Natural killer cell (primary cell): ENCODE results near the gene MCM8. TPM values are rescaled to one million over a fixed set of nuclear protein-coding genes. Genes with fewer than 3 reads are reported as not detected.

Experiments used
- ATAC-seq, 3 donors: fragments of 150-1000 bp in 2 of 3; fragments of 200-7000 bp in 1 of 3; cut with Tn5 transposase; 1 replicate in 1 of 3; 2 replicates in 2 of 3; pipeline ENCODE4 v1.10.0; 2021; ENCODE audit warnings: mild to moderate bottlenecking in 2 of 3, moderate library complexity in 2 of 3
- DNase-seq, 2 donors: peaks; one replicate each; pipeline versions ENCODE4 v3.0.0 to v3.0.0-alpha.2; 2013 to 2021; ENCODE audit warnings: mixed read lengths in 1 of 2
- H3K27ac ChIP-seq: one replicate; pipeline ENCODE4 v1.5.1; 2013; ENCODE audit warnings: mild to moderate bottlenecking, low read length
- H3K27me3 ChIP-seq: one replicate; pipeline ENCODE4 v1.6.1; 2013; ENCODE audit warnings: low read length; ENCODE audit not compliant: control insufficient read depth, insufficient read depth
- H3K36me3 ChIP-seq: one replicate; pipeline ENCODE4 v1.6.1; 2013; ENCODE audit warnings: low read length; ENCODE audit not compliant: control insufficient read depth, insufficient read depth
- H3K4me1 ChIP-seq: one replicate; pipeline ENCODE4 v1.6.1; 2013; ENCODE audit warnings: low read length; ENCODE audit not compliant: control insufficient read depth, insufficient read depth
- H3K4me3 ChIP-seq: one replicate; pipeline ENCODE4 v1.5.1; 2013; ENCODE audit warnings: low read length
- H3K9me3 ChIP-seq: one replicate; pipeline ENCODE4 v1.6.1; 2013; ENCODE audit warnings: low read length; ENCODE audit not compliant: control insufficient read depth, insufficient read depth
- H3K27ac Mint-ChIP-seq, 2 donors: one replicate each; pipeline ENCODE4 v1.8.0; 2022; ENCODE audit warnings: mild to moderate bottlenecking in 2 of 2, mixed read lengths in 2 of 2, moderate library complexity in 1 of 2
- H3K27me3 Mint-ChIP-seq, 2 donors: one replicate each; pipeline ENCODE4 v1.8.0; 2022; ENCODE audit warnings: low read depth in 2 of 2, mixed read lengths in 2 of 2
- H3K36me3 Mint-ChIP-seq: one replicate; pipeline ENCODE4 v1.8.0; 2022; ENCODE audit warnings: mixed read lengths
- H3K4me1 Mint-ChIP-seq, 2 donors: one replicate each; pipeline ENCODE4 v1.8.0; 2022; ENCODE audit warnings: mixed read lengths in 2 of 2
- H3K4me3 Mint-ChIP-seq: one replicate; pipeline ENCODE4 v1.8.0; 2022; ENCODE audit warnings: mild to moderate bottlenecking, moderate library complexity, mixed read lengths
- H3K9me3 Mint-ChIP-seq, 2 donors: one replicate each; pipeline ENCODE4 v1.8.0; 2022; ENCODE audit warnings: mixed read lengths in 2 of 2
- WGBS: methylation state at CpG from one replicate; pipeline ENCODE4 v1.1.7; 2013; ENCODE audit warnings: missing lambda C conversion rate; ENCODE audit not compliant: insufficient coverage; 5-methylcytosine and 5-hydroxymethylcytosine counted together
- intact Hi-C: fragments of 100-400 bp; cut with micrococcal nuclease; formaldehyde crosslinking; loops from one replicate; pipeline ENCODE4 v1.14.2; 2022
- total RNA-seq, 4 donors: library from RNA; stranded (reverse); fragments of 120-200 nt in 1 of 4; gene quantifications; one replicate each; pipeline versions ENCODE4 v1.2.3 to v1.2.4, GENCODE V29; 2013 to 2022
- TF ChIP-seq, protein P1 (sequence below): fragments of 200-600 bp; IDR thresholded peaks from one replicate; pipeline ENCODE4 v1.8.0; 2022; ENCODE audit warnings: antibody characterized with exemption

The MCM8 gene
- total RNA-seq, 3 donors from 2014 or later (not counting 1 experiment from before 2014, with no cell fraction given): 8.1 to 14.3 (median 9.0) TPM

- Mint-ChIP-seq H3K9me3 (no peaks in the 10 kb centered on the region), H3K4me3 (no peak overlapping the region), H3K27me3 (no peaks in the 10 kb centered on the region), H3K4me1 (peaks cover 0 to 7% of the 10 kb centered on the region in 2 donors), H3K36me3 (peaks cover 16% of the 10 kb centered on the region), H3K27ac (no peak overlapping the region)
- no peak overlapping the region for H3K27ac ChIP-seq
- no peak for DNase-seq
- no peaks in the 10 kb centered on the region for H3K27me3 ChIP-seq
- TF ChIP-seq, protein P1, sequence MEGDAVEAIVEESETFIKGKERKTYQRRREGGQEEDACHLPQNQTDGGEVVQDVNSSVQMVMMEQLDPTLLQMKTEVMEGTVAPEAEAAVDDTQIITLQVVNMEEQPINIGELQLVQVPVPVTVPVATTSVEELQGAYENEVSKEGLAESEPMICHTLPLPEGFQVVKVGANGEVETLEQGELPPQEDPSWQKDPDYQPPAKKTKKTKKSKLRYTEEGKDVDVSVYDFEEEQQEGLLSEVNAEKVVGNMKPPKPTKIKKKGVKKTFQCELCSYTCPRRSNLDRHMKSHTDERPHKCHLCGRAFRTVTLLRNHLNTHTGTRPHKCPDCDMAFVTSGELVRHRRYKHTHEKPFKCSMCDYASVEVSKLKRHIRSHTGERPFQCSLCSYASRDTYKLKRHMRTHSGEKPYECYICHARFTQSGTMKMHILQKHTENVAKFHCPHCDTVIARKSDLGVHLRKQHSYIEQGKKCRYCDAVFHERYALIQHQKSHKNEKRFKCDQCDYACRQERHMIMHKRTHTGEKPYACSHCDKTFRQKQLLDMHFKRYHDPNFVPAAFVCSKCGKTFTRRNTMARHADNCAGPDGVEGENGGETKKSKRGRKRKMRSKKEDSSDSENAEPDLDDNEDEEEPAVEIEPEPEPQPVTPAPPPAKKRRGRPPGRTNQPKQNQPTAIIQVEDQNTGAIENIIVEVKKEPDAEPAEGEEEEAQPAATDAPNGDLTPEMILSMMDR: no peak
- no peak overlapping the region for H3K4me3 ChIP-seq
- peaks cover 24% of the 10 kb centered on the region for H3K36me3 ChIP-seq
- intact Hi-C loops: no loop called here
- no peaks in the 10 kb centered on the region for H3K9me3 ChIP-seq
- H3K4me1 ChIP-seq: no peaks in the 10 kb centered on the region
- WGBS: 95% methylated on average over 1 of the region's 2 CpGs
- no peak for ATAC-seq
These were observed 19.9 kb downstream of the MCM8 start for GRCh38 chr20:5970381-5970780.

DNA sequence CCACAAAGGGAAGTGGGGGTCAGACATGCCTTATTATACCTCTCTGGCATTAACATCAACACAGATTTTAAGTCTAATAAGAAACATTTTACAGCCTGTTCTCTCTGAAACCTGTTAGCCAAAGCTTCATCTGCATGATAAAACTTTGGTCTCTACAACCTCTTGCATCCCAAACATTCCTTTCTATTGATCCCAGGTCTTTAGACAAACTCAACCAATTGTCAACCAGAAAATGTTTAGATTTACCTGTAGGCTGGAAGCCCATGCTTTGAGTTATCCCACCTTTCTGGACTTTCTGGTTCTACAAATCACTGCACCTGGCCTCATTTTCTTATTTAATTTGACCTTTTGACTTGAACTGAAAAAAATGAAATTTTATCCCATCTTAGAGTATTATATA lies 20.8 kb downstream of the MCM8 start:
- no peak overlapping the region for H3K4me3 Mint-ChIP-seq
- intact Hi-C loops: no loop called here
- H3K27me3 Mint-ChIP-seq: no peaks in the 10 kb centered on the region
- H3K4me1 Mint-ChIP-seq: peaks cover 0 to 2% of the 10 kb centered on the region in 2 donors
- no peak for DNase-seq
- no peak overlapping the region for H3K4me3 ChIP-seq
- peaks cover 8% of the 10 kb centered on the region for H3K36me3 Mint-ChIP-seq
- no peaks in the 10 kb centered on the region for H3K9me3 ChIP-seq
- H3K4me1 ChIP-seq: no peaks in the 10 kb centered on the region
- ATAC-seq: no peak
- TF ChIP-seq, protein P1: no peak
- H3K9me3 Mint-ChIP-seq: no peaks in the 10 kb centered on the region
- H3K36me3 ChIP-seq: peaks cover 22% of the 10 kb centered on the region
- H3K27ac ChIP-seq: no peak overlapping the region
- no peaks in the 10 kb centered on the region for H3K27me3 ChIP-seq
- H3K27ac Mint-ChIP-seq: no peak overlapping the region

GRCh38 chr20:5973172-5973571 lies 22.7 kb downstream of the MCM8 start:
- Mint-ChIP-seq H3K27ac (no peak overlapping the region), H3K36me3 (peaks cover 7% of the 10 kb centered on the region), H3K4me3 (no peak overlapping the region), H3K27me3 (no peaks in the 10 kb centered on the region), H3K4me1 (no peaks in the 10 kb centered on the region), H3K9me3 (no peaks in the 10 kb centered on the region)
- DNase-seq: no peak
- H3K36me3 ChIP-seq: peaks cover 12% of the 10 kb centered on the region
- intact Hi-C loops: no loop called here
- H3K27ac ChIP-seq: no peak overlapping the region
- no peaks in the 10 kb centered on the region for H3K27me3 ChIP-seq
- WGBS: 91% methylated on average over 1 of the region's 2 CpGs
- no peaks in the 10 kb centered on the region for H3K9me3 ChIP-seq
- no peaks in the 10 kb centered on the region for H3K4me1 ChIP-seq
- TF ChIP-seq, protein P1: no peak
- no peak overlapping the region for H3K4me3 ChIP-seq
- ATAC-seq: no peak

DNA sequence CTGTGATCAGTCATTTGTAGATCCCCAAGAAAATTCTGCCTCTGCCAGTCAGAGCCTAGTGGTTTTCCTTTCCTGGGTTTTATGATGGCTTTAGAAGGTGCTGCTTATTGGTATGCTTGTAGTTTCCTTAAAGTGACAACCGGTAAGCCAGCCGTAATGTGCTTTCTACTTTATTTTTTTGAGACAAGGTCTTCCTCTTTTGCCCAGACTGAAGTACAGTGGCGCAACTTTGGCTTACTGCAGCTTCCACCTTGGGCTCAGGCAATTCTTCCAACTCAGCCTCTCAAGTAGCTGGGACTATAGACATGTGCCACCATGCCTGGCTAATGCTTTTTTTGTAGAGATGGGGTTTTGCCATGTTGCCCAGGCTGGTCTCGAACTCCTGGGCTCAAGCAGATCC lies 23.5 kb downstream of the MCM8 start:
- peaks cover 13% of the 10 kb centered on the region for H3K36me3 ChIP-seq
- Mint-ChIP-seq H3K4me1 (no peaks in the 10 kb centered on the region), H3K4me3 (no peak overlapping the region), H3K27ac (no peak overlapping the region), H3K9me3 (no peaks in the 10 kb centered on the region), H3K36me3 (peaks cover 8% of the 10 kb centered on the region), H3K27me3 (no peaks in the 10 kb centered on the region)
- TF ChIP-seq, protein P1: no peak
- 78% methylated on average over 4 of the region's 4 CpGs for WGBS
- H3K4me1 ChIP-seq: no peaks in the 10 kb centered on the region
- H3K9me3 ChIP-seq: no peaks in the 10 kb centered on the region
- intact Hi-C loops: no loop called here
- no peak overlapping the region for H3K4me3 ChIP-seq
- DNase-seq (no peak), ATAC-seq (peak in 1 of 3 donors; percentile 37)
- H3K27me3 ChIP-seq: no peaks in the 10 kb centered on the region
- H3K27ac ChIP-seq: no peak overlapping the region
